NB4 (cell line): ENCODE results near the gene S100A2.

ENCODE experiments used
- CTCF ChIP-seq: IDR thresholded peaks from one replicate; pipeline ENCODE4 v1.5.1; 2012; ENCODE audit warnings: low read depth, low read length
- MAX ChIP-seq: IDR thresholded peaks from 2 replicates; pipeline ENCODE4 v1.6.1; 2011; ENCODE audit warnings: low read depth, low read length
- MYC ChIP-seq: IDR thresholded peaks from 2 replicates; pipeline ENCODE4 v1.6.1; 2011; ENCODE audit warnings: low read depth, low read length

- TF ChIP-seq MYC: no peak
- no peak for TF ChIP-seq CTCF
- TF ChIP-seq MAX: no peak
These were observed 31.9 kb downstream of the S100A2 start for GRCh38 chr1:153533689-153534201.
